ENCODE results near the gene RHEB.
"Not testable (repeated sequence)": the region's sequence is repeated elsewhere in the genome, so short reads cannot be mapped to it uniquely, and the experiment has no call there.

The RHEB gene, protein sequence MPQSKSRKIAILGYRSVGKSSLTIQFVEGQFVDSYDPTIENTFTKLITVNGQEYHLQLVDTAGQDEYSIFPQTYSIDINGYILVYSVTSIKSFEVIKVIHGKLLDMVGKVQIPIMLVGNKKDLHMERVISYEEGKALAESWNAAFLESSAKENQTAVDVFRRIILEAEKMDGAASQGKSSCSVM

DNA sequence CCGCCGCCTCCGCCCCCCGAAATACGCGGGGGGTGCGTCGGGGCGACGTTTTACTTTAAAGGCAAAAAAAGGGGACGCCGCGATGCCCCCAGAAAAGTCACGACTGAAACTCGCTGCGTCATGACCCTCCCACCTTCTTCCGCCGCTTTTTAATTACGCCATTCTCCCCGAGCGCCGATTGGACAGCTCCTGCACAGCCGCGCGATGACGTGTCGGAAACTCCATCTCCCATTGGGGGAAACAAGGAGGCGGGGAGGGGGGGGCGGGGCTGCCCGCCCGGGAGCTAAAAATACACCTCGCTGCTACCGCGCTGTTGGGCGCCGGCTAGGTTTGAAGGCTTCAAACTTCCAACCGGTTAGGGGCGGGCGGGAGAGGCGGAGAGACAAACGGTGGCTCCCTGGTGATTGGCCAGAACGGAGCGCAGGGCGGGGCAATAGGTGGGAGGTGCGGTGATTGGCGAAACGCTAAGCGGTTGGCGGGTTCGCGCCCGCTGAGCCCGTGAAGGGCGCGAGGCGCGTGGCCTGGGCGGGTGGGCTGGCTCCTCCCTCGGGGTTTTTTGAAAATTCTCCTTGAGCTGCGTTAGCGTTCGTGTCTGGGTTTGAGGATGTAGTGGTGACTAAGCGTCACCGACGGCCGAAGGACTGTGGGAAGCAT, at the start of gene RHEB:
RHEB (minus strand) TSS at position 131 of the 654 bp plus-strand sequence. CDS start 384 bp downstream, outside the sequence.
- peak; percentile 95 to 96 for DNase-seq

DNA sequence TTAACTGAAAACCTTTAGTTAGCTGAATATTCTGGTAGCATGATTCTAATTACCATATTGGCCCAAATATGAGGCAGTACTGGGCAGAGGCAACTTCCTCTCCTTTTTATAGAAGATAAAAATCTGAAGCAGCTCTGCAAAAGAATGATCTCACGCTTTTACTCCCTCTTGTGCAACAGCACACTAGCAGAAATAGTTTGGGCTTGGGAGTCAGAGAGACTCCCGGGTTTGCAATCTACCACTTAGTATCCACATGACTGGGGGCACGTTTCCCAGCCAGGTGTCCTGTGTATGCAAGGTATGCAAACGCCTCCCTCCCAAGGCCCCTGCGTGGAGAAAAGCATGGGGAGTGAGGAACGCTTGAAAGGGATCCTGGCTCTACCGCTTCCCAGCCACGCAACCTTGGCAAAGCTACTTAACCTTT, 47.2 kb upstream of the RHEB start:
- no peak for DNase-seq

DNA sequence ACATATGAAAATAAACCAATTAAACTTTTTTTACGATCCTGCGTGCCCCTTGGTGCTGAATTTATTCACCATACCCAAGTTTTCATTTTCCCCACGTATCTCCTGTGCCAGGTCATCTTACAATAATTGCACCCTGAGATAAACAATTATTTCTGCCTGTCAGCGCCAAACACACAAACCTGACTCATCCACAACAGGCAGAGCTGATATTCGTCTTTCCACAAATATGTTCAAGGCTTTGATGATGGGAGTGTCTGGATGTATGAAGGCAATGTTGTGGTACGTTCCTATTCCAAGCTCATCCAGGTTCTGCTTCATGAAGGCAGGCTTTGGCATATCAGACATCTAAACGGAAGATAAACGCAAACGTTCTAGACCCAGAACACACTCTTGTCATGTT, 45.8 kb upstream of the RHEB start:
- DNase-seq, result no peak

DNA sequence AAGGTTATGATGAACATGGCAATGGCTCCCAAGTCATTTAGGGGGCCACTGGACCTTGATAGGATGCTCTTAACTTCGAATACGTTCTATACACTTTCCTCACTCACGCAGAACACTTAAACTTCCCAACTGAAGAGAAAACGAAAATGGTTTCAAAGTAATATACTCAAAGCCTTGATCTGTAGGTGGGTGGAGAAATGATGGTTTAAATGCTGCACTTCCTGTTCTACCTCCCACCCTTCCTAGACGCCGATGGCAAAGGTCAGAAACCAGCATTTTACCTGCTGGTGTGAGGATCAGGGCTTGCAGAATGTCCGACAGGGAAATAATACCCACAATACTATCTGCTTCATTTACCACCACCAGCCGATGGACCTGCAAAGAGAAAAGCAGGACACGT, 40.5 kb upstream of the RHEB start:
- no peak for DNase-seq

DNA sequence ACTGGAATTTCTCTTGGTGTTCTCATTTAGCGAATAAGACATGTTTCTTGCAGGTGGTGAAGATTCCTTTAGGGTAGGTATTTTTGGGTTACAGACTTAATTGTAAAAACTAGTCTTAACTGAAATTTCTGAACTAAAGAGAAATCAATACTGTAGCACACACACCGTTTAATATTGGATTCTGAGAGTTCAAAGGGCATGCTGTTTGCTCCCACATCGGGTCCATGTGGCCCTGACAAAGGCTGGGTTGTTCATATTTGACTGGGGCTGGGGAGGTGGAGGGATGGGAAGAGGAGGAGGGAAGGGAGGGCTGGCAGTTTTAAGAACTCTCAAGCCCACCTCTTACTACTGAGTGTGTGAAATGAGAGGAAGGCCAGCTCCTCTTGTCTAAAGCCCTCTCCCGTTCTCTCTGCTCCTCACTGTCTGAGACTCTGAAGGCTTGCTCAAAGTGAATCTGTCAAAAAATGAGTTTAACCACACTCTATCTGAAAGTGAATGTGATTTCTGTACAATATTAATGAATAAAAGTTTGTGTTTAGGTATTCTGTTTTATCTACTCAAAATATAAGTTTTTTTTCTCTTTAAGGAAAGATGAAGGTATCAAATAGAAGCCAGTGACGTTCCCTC, 40.0 kb upstream of the RHEB start:
- DNase-seq, result no peak

DNA sequence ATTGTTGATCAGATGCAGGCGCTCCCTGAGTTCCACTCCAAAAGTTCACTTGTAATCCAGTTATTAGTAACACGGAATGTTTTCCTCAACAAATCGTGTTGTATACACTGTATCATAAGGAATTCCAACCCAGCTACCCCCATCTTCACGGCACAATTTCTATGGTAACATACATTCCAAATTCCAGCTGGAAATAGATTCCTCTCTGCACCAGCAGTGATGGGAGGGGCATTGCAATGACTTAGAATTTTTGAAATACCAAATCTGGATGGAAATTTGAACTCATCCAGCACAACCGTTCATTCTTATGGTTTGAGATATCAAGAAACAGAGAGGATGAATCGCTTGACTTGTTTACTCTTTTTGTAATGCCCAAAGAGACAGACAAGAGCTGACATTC, 38.9 kb upstream of the RHEB start:
- DNase-seq, result no peak

DNA sequence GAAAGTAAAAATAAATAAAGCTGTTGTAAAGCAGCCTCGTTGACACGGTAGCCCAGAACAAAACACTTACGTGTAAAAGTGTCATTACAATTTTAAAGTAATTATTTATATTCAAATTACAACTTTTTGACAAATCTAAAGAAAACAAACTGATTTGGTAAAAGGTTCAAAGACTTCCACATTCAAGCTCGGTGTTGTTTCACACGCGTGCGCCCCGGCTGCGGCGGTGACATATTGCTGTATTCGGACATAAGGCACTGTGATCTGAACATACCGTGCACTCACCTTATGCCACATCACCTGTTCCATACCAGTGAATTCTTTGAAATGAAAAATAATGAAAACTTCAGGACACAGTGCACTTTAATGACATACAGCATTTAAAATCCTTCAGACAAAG, 36.9 kb upstream of the RHEB start:
- DNase-seq, result no peak

DNA sequence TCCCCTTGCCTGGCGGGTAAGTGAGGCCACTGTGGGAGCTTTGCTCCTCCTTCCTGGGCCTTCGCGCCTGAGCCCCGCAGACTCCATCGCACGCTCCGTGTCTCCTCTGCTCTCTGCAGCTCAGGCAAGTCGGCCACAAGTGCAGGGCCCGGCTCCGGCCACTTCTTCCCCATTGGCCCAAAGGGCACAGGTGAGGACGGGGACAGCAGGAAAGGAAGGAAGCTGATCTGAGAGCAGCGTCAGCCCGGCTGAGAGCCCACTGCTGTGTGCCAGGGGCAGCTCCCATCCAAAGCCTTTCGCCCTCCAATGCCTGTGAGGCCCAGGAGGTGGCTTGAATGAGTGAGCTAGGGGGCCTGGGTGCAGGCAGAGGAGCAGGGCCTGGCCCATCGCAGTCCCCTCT, 33.7 kb upstream of the RHEB start:
- DNase-seq, result no peak

DNA sequence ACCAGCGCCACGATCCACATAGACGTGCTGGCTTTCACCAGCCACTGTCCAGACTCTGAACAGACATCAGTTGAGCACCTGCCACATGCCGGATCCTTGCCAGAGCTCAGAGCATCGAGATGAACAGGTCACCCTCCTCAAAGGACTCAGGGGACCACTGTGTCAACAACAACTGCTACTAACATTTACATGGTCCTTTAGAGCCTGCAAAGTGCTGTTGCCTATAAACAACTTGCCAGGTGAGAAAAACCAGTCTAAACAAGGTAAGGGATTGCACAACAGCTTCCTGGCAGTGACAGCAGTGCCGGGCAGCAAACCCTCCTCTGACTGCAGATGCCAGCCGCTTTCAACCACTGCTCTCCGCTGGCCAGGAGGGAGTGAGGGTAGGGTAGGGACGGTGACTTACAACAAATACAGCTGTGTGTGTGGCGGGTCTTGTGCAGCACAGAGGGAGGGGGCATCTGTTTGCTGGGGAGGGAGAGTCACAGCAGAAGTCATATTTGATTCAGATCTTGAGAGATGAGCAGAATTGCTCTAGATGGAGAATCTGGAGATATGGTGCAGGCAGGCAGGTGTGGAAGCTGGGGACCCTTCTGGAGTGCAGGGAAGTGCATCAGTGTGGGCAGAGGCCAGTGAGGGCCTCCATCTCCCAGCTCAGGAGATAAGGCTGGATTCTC, 32.8 kb upstream of the RHEB start:
- no peak for DNase-seq

DNA sequence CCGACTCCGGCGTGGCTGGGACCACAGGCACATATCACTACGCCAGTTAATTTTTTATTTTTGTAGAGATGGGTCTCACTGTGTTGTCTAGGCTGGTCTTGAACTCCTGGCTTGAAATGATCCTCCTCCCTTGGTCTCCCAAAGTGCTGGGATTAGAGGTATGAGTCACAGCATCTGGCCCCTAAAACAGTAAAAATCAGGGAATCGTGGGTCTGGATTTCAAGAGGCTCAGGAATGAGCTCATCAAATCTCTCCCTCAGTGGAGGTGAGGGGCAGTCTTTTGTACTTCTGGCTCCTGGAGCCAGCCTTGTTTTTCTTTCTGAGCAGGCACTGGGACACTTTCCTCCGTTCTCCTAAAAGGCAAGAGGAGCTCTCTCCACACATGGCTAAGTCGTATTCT, 32.1 kb upstream of the RHEB start:
- no peak for DNase-seq

DNA sequence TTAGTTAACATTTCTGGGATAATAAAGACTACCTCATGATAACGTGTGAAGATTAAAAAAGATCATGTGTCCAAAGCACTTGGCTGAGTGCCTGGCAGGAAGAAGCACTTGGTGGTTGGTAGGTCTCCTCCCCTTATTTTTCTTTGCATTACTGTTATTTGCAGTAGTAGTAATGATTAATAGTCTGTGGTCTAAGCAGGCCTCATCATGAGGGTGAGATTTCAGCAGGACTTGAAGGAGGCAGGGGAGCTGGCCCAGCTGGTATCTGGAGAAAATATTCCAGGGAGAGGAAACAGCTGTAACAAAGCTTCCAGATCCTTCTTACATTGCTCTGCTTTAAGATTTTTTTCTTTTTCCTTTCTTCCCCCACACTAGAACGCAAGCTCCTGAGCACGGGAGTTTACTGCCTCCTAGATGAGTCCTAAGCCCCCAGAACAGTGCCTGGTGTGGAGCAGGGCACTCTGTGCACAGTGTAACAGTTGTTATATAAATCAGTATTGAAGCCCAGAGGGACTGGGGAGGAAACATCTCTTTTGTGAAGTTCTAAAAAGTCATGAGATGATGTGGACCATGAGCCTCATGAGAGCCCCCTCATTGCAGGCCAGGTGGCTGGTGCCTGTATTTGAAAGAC, 31.1 kb upstream of the RHEB start:
- DNase-seq, result no peak

DNA sequence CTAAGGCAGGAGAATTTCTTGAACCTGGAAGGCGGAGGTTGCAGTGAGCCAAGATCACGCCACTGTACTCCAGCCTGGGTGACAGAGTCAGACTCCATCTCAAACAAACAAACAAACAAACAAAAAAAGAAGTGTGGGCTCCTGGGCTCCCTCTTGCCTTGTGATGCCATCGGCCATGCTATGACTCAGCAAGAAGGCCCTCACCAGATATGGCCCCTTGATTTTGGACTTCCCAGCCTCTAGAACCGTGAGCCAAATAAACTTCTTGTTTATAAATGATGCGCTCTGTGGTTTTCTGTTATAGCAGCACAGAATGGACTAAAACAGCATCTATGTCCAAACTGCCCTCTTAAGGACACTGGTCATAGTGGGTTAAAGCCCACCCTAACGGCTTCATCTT, 29.9 kb upstream of the RHEB start:
- DNase-seq, result no peak

DNA sequence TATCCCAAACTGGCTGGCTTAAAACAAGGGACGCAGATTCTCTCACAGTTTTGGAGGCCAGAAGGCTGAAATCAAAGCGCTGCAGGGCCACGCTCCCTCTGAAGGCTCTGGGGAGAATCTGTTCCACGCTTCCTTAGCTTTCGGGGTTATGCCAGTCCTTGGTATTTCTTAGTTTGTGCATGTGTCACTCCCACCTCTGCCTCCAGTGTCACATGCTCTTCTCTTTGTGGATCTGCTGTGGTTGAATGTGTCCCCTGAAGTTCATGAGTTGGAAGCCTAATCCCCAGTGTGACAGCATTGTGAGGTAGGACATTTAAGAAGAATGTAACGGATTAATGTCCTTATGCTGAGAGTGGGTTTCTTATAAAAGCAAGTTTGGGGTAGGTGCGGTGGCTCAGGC, 29.4 kb upstream of the RHEB start:
- no peak for DNase-seq

DNA sequence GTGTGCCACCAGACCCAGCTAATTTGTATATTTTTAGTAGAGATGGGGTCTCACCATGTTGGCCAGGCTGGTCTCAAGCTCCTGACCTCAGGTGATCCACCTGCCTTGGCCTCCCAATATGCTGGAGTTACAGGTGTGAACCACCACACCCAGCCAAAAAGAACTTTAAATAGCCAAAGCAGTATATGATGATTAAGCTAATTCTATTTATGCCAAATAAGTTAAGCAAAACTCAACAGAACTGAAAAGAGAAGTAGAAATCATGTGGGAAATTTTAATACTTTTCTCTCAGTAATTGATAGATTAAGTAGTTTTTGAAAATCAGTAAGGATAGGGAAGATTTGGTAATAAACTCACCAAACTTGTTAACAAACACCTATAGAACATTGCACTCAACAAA, 24.5 kb upstream of the RHEB start:
- no peak for DNase-seq

DNA sequence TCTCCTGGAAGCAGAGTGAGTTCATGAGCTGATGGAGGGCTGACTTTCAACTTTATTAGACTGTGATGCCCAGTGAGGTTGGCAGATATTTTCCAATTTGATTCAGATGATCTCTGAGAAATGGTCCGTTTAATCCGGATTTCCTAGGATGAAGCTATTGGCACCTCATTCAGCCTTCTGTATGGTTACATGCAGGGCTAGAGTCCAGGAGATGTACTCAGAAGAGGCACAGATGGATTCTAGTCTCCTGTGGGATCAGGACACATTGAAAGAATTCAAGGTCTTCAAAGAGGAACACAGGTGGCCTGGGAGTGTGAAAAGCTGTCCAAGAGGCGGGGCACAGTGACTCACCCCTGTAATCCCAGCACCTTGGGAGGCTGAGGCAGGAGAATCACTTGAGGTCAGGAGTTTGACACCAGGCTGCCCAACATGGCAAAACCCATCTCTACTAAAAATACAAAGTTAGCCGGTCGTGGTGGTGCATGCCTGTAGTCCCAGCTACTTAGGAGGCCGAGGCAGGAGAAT, 23.0 kb upstream of the RHEB start:
- DNase-seq, result no peak

DNA sequence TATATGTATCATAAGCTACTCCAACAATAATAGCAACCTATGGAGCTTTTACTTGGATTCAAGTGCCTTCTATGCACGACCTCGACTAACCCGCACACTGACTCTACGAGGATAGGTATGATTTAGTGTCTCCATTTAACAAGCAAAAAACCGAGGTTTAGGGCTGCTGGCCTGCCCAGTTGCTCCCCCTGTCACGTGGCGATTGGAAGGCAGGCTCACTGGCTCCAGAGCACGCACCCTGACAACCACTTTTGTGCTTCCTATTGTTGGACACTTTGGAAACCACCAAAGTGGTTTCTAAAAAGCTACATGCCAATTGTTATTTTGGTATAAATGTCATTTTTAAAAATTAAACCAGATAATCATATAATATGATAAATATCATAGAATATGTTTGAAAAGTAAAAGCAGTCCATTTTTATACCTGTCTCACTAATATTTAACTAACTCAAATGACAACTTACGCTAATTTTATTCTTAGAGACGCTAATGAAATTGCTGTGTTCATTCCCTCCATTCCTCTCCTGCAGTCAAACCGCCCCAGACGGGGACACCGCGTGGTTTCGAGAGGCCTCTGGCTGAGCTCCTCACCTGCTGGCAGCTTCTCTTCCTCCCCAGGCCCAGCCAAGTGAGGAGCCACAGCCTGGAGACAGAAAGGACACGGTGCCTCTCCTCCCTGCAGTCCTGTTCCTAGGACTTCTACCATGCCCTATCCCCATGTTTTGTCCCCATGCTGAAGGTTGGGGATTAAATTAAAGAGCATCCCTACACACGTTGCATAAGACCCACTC, 22.2 kb upstream of the RHEB start:
- no peak for DNase-seq

DNA sequence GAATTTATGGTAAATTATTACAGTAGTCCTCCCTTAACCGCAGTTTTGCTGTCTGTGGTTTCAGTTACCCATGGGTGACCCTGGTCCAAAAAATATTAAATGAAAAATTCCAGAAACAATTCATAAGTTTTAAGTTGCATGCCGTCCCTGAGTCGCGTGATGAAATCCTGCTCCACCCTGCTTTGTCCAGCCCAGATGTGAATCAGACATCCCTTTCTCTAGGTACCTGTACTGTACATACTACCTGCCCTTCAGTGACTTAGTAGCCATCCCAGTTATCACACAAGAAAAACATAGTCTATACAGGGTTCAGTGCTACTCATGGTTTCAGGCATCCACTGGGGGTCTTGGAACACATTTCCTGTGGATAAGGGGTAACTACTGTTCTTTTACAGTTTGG, 20.5 kb upstream of the RHEB start:
- no peak for DNase-seq

DNA sequence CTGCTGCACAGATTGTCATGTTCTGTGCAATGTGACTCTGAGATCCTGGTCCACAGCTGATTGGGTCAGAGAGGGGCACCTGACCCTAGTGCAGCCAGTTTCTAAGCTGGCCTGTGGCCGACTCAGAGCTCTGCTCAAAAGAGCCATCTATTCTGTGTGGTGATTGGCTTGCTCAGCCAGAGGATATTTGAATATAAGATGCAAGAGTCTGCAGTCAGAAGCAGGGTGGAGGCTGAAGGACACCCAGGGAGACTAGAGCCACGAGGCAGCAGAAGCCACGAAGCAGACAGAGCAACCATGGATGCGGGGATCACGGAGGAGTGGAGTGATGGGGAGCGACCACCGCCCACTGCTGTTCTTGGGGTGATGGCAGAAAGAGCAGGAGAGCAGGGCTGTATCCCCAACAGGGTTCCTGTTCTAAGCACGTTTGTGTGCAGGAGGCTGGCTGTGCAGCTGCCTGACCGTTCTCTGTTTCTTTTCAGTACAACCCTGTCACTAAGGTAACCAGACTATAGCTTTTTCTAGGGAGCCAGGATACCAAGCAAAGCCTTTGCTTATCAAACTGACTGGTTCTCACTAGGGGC, 19.5 kb upstream of the RHEB start:
- no peak for DNase-seq

DNA sequence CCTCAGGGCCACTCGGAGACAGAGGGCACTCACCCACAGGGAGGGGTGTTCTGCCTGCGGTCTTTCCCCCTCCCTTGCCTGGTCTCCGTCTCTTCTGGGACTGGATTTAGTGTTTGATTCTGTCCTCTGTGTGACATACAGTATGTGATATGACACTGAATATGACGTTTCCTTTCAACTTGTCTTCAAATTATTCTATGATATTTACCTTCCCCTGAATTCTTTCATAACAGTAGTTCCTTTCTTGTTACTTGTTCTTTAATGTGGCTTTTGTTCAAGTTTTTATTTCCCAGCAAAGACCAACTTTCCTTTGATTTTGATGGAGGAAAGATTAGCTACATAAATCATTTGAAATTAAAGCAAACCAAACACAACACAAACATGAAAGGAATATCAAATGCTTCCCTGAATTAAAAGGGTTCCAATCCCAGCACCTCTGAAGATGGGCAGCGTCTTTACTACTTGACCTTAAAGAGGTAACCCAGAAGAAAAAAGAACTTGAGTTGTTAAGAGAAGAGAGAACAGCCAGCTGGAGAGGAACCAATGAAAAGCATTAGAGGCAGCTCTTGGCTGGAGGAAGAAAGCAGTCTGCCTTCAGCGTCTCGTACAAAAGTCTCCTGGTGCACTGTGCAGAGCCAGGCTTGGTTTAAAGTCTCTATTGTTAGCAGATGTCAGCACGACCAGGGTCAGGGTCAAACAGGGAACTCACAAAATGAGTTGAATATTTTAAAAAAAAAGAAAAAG, 18.3 kb upstream of the RHEB start:
- DNase-seq, result no peak

DNA sequence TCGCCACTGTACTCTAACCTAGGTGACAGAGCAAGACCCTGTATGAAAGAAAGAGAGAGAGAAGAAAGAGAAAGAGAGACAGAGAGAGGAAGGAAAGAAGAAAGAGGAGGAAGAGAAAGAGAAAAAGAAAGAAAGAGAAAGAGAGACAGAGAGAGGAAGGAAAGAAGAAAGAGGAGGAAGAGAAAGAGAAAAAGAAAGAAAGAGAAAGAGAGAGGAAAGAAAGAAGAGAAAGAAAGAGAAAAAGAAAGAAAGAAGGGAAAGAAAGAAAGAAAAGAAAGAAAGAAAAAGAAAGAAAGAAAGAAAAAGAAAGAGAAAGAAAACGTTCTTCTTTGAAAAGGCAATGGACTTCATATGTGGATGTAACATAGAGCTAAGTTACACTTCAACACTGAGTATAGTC, 16.5 kb upstream of the RHEB start:
- DNase-seq, result not testable (repeated sequence)

DNA sequence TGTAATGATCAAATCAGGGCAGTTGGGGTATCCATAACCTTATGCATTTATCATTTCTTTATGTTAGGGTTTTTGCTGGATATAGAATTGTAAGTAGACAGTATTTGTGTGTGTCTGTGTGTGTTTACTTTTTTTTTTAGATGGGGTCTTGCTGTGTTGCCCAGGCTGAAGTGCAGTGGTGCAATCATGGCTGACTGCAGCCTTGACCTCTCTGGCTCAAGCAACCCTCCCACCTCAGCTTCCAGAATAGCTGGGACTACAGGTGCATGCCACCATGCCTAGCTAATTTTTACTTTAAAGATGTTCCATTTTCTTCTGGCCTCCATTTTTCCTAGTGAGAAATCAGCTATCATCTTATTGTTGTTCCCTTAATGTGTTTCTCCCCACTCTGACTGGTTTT, 10.1 kb upstream of the RHEB start:
- DNase-seq, result no peak
